ACC112 (cell line): ENCODE data around the gene MISP3.
"Not testable (repeated sequence)": the region's sequence is repeated elsewhere in the genome, so short reads cannot be mapped to it uniquely, and the experiment has no call there.

Source experiments
- H2AFZ ChIP-seq: fragments of 200-600 bp; sonication (generic); one replicate; pipeline ENCODE4 v1.6.0; 2017; ENCODE audit warnings: antibody characterized with exemption, low read length; ENCODE audit not compliant: unreplicated experiment
- H3K27ac ChIP-seq: fragments of 200-600 bp; sonication (generic); 2 replicates; pipeline ENCODE4 v1.5.1; 2014; ENCODE audit warnings: low read depth, mild to moderate bottlenecking, antibody characterized with exemption, low read length, moderate library complexity
- H3K27me3 ChIP-seq: fragments of 200-600 bp; sonication (generic); 2 replicates; pipeline ENCODE4 v1.6.1; 2014; ENCODE audit warnings: mild to moderate bottlenecking, antibody characterized with exemption, low read length, moderate library complexity, mixed read lengths; ENCODE audit not compliant: insufficient read depth
- H3K36me3 ChIP-seq: fragments of 200-600 bp; sonication (generic); 2 replicates; pipeline ENCODE4 v1.6.1; 2016; ENCODE audit warnings: mild to moderate bottlenecking, antibody characterized with exemption, low read length, moderate library complexity, mixed read lengths; ENCODE audit not compliant: insufficient read depth
- H3K4me1 ChIP-seq: fragments of 200-600 bp; sonication (generic); one replicate; pipeline ENCODE4 v1.6.1; 2016; ENCODE audit warnings: low read length, mixed read lengths; ENCODE audit not compliant: insufficient read depth, unreplicated experiment, control insufficient read depth
- H3K4me3 ChIP-seq: fragments of 200-600 bp; sonication (generic); 2 replicates; pipeline ENCODE4 v1.5.1; 2014; ENCODE audit warnings: mild to moderate bottlenecking, low read depth, low read length
- H3K79me2 ChIP-seq: fragments of 200-600 bp; sonication (generic); one replicate; pipeline ENCODE4 v1.6.0; 2016; ENCODE audit warnings: low read length; ENCODE audit not compliant: control insufficient read depth, unreplicated experiment, insufficient read depth

MISP3 gene

DNA sequence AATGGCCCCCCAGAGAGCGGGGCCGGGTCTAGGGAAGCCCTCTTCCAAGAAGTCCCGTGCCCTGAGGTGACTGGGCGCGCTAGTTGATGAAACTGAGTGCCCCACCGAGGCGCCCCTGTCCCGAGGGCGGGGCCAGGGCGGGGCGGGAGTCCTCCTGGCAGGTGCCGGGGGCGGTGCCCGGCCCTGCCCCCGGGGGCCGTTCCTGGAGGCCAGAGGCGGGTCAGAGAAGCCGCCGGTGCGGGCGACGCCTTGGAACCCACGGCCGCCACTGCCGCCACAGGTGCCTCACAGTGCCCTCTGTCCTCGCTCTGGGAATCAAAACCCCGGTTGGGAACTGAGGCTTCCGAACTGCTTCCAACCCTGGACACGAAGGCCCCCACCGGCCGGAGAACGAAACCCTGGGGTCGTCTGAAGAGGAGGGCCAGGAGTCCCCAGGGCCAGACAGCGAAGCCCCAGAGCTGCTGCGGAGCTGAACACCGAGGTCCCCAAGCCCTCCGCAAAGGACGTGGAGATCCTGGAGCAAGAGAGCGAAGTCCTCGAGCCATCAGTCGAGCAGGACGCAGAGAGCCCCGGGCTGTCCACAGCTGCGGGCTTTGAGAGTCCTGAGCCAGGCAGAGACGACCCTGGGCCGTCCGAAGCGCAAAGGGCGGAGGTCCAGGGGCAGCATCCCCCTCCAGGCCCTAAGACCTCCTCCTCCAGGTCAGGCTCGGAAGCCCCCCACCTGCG lies at the start of gene MISP3:
Gene MISP3 (plus strand): TSS at position 252 of the 726 bp plus-strand sequence. CDS start 524 bp downstream, outside the sequence.
- Histone ChIP-seq H3K27me3 (no peaks in the 10 kb centered on the region), H3K27ac (no peak within 1 kb of the TSS), H3K79me2 (no peaks in the 10 kb centered on the region), H3K4me3 (peak within 1 kb of the TSS; percentile 92), H3K36me3 (no peaks in the 10 kb centered on the region), H2AFZ (peak within 1 kb of the TSS; percentile 92), H3K4me1 (peaks cover 3% of the 10 kb centered on the region)

GRCh38 chr19:14023404-14024235 lies 49.0 kb upstream of the MISP3 start:
- Histone ChIP-seq H3K4me3 (no peak overlapping the region), H3K27ac (no peak overlapping the region), H3K36me3 (no peaks in the 10 kb centered on the region), H3K79me2 (no peaks in the 10 kb centered on the region), H2AFZ (no peak overlapping the region), H3K4me1 (no peaks in the 10 kb centered on the region), H3K27me3 (no peaks in the 10 kb centered on the region)

- H3K27ac ChIP-seq, H3K79me2 ChIP-seq, H2AFZ ChIP-seq, H3K4me1 ChIP-seq, H3K4me3 ChIP-seq, H3K27me3 ChIP-seq, H3K36me3 ChIP-seq: not testable (repeated sequence)
These were observed 45.9 kb upstream of the MISP3 start for GRCh38 chr19:14026652-14027192.

GRCh38 chr19:14027856-14028450 lies 44.6 kb upstream of the MISP3 start, which contains the start of gene RLN3:
Gene RLN3, plus strand, starts transcription at chr19:14028148. Its CDS starts 57 bp downstream, at chr19:14028205.
- H3K79me2 ChIP-seq = no peaks in the 10 kb centered on the region
- no peaks in the 10 kb centered on the region for H3K27me3 ChIP-seq
- no peak within 1 kb of the TSS for H3K4me3 ChIP-seq
- no peaks in the 10 kb centered on the region for H3K36me3 ChIP-seq
- no peak within 1 kb of the TSS for H2AFZ ChIP-seq
- no peak within 1 kb of the TSS for H3K27ac ChIP-seq
- H3K4me1 ChIP-seq = no peaks in the 10 kb centered on the region

GRCh38 chr19:14028901-14029300 lies 43.7 kb upstream of the MISP3 start:
- H3K79me2 ChIP-seq = no peaks in the 10 kb centered on the region
- H3K4me3 ChIP-seq = no peak overlapping the region
- no peak overlapping the region for H2AFZ ChIP-seq
- H3K27me3 ChIP-seq = no peaks in the 10 kb centered on the region
- no peaks in the 10 kb centered on the region for H3K4me1 ChIP-seq
- H3K27ac ChIP-seq = no peak overlapping the region
- H3K36me3 ChIP-seq = no peaks in the 10 kb centered on the region

- Histone ChIP-seq H3K27me3 (no peaks in the 10 kb centered on the region), H3K4me3 (peak overlapping the region; percentile 80), H2AFZ (no peak overlapping the region), H3K79me2 (no peaks in the 10 kb centered on the region), H3K36me3 (no peaks in the 10 kb centered on the region), H3K27ac (no peak overlapping the region), H3K4me1 (no peaks in the 10 kb centered on the region)
These were observed 41.4 kb upstream of the MISP3 start for GRCh38 chr19:14030997-14031718.

DNA sequence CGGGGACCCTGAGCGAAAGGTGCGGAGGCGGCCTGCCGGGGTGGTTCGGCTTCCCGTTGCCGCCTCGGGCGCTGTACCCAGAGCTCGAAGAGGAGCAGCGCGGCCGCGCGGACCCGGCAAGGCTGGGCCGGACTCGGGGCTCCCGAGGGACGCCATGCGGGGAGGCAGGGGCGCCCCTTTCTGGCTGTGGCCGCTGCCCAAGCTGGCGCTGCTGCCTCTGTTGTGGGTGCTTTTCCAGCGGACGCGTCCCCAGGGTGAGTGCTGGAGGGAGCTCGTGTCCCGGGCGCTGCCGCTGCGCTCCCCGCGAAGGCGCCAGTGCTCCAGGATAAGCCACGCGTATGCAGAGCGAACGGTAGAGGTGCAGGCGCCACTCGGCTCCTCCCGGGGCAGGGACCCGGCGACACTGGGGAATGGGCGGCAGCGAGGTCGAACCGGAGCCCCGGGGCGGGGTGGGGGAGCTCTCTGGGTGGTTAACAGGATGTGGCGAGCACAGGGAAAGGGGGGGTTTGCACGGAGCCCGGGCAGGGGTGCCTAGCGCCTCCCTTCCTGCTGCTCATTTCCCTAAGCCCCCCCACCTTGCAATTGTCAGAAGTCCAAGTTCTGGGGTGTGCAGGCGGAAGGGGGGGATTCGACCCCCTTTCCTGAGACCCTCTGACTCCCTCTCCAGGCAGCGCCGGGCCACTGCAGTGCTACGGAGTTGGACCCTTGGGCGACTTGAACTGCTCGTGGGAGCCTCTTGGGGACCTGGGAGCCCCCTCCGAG lies 40.7 kb upstream of the MISP3 start, which contains the start of gene IL27RA:
Gene IL27RA (plus strand): TSS at position 44 of the 762 bp plus-strand sequence. CDS start 111 bp downstream, at position 155.
- Histone ChIP-seq H3K4me3 (peak within 1 kb of the TSS; percentile 80), H3K27me3 (no peaks in the 10 kb centered on the region), H3K4me1 (no peaks in the 10 kb centered on the region), H2AFZ (peak within 1 kb of the TSS; percentile 64), H3K79me2 (no peaks in the 10 kb centered on the region), H3K27ac (no peak within 1 kb of the TSS), H3K36me3 (no peaks in the 10 kb centered on the region)

DNA sequence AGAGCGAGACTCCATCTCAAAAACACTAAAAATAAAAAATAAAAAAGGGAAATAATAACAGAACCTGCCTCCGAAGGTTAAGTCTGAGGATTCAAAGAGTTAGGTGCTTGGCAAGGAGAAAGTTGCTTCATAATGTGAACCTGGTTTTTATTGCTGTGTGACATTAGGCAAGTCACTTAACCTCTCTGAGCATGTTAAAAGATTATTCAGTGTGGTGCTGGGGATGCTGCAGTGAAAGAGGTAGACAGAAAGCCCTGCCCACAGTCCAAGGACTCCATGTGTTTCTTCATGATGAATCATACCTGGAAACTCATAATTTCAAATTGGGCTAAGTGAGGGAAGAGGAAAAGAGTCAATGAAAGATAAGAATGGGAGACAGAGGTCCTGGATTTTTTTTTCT lies 38.6 kb upstream of the MISP3 start:
- Histone ChIP-seq H3K4me3 (no peak overlapping the region), H3K79me2 (no peaks in the 10 kb centered on the region), H2AFZ (no peak overlapping the region), H3K27me3 (no peaks in the 10 kb centered on the region), H3K4me1 (no peaks in the 10 kb centered on the region), H3K36me3 (no peaks in the 10 kb centered on the region), H3K27ac (no peak overlapping the region)

DNA sequence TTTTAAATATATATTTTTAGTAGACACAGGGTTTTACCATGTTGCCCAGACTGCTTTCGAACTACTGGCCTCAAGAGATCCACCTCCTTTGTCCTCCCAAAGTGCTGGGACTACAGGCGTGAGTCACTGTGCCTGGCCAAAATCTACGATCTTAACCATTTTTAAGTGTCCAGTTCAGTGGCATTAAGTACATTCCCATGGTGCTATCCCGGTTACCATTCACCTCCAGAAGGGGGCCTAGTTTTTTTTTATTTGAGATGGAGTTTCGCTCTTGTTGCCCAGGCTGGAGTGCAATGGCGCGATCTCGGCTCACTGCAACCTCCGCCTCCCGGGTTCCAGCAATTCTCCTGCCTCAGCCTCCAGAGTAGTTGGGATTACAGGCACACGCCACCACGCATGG lies 37.4 kb upstream of the MISP3 start:
- H3K79me2 ChIP-seq, H3K4me3 ChIP-seq, H3K27me3 ChIP-seq, H2AFZ ChIP-seq, H3K36me3 ChIP-seq, H3K4me1 ChIP-seq, H3K27ac ChIP-seq: not testable (repeated sequence)
